H9 (cell line): Measurements from ENCODE around the gene ACAP2. TPM values are rescaled to one million over a fixed set of nuclear protein-coding genes. Genes with fewer than 3 reads are reported as not detected.

Source experiments
- DNase-seq: peaks from one replicate; pipeline ENCODE4 v3.0.0-alpha.2; 2017
- H2AFZ ChIP-seq: one replicate; pipeline ENCODE4 v1.6.1; 2013; ENCODE audit warnings: mild to moderate bottlenecking, low read length, control low read depth, moderate library complexity
- H2AK5ac ChIP-seq: 2 replicates; pipeline ENCODE4 v1.6.1; 2013; ENCODE audit warnings: low read length, control low read depth, mixed read lengths; ENCODE audit not compliant: insufficient read length
- H2BK120ac ChIP-seq: one replicate; pipeline ENCODE4 v1.6.1; 2013; ENCODE audit warnings: low read depth, mild to moderate bottlenecking, low read length, control low read depth, inconsistent platforms; ENCODE audit not compliant: poor library complexity, severe bottlenecking
- H2BK12ac ChIP-seq: 2 replicates; pipeline ENCODE4 v1.6.1; 2013; ENCODE audit warnings: low read length, control low read depth, mixed read lengths, low read depth; ENCODE audit not compliant: insufficient read length
- H2BK15ac ChIP-seq: 2 replicates; pipeline ENCODE4 v1.6.1; 2013; ENCODE audit warnings: low read depth, low read length, control low read depth
- H2BK20ac ChIP-seq: one replicate; pipeline ENCODE4 v1.6.1; 2013; ENCODE audit warnings: low read depth, mild to moderate bottlenecking, low read length, control low read depth, inconsistent platforms; ENCODE audit not compliant: poor library complexity, severe bottlenecking
- H2BK5ac ChIP-seq: 2 replicates; pipeline ENCODE4 v1.6.1; 2013; ENCODE audit warnings: low read length, control low read depth, mixed read lengths; ENCODE audit not compliant: insufficient read length
- H3K14ac ChIP-seq: 2 replicates; pipeline ENCODE4 v1.6.1; 2013; ENCODE audit warnings: low read length, control low read depth; ENCODE audit not compliant: insufficient read depth
- H3K18ac ChIP-seq: 2 replicates; pipeline ENCODE4 v1.6.1; 2013; ENCODE audit warnings: low read depth, mild to moderate bottlenecking, mixed read lengths, low read length, control low read depth; ENCODE audit not compliant: insufficient read length
- H3K23ac ChIP-seq: 2 replicates; pipeline ENCODE4 v1.6.1; 2013; ENCODE audit warnings: low read length, control low read depth, mixed read lengths, low read depth; ENCODE audit not compliant: insufficient read length
- H3K23me2 ChIP-seq: 2 replicates; pipeline ENCODE4 v1.6.1; 2013; ENCODE audit warnings: low read depth, mild to moderate bottlenecking, mixed read lengths, low read length, control low read depth; ENCODE audit not compliant: insufficient read length, poor library complexity, severe bottlenecking
- H3K27ac ChIP-seq: 2 replicates; pipeline ENCODE4 v1.5.1; 2013; ENCODE audit warnings: low read length, control low read depth, mixed read lengths, low read depth; ENCODE audit not compliant: insufficient read length
- H3K27me3 ChIP-seq: 2 replicates; pipeline ENCODE4 v1.6.1; 2013; ENCODE audit warnings: low read length, control low read depth, inconsistent platforms; ENCODE audit not compliant: insufficient read depth
- H3K4ac ChIP-seq: 2 replicates; pipeline ENCODE4 v1.6.1; 2013; ENCODE audit warnings: low read depth, mild to moderate bottlenecking, control low read depth, inconsistent platforms, low read length, moderate library complexity
- H3K4me1 ChIP-seq: 2 replicates; pipeline ENCODE4 v1.6.1; 2013; ENCODE audit warnings: low read length, control low read depth, inconsistent platforms; ENCODE audit not compliant: insufficient read depth
- H3K4me2 ChIP-seq: 2 replicates; pipeline ENCODE4 v1.6.1; 2013; ENCODE audit warnings: low read length, control low read depth, mixed read lengths; ENCODE audit not compliant: insufficient read length, insufficient read depth
- H3K56ac ChIP-seq: 2 replicates; pipeline ENCODE4 v1.6.1; 2013; ENCODE audit warnings: low read depth, mild to moderate bottlenecking, mixed read lengths, low read length, control low read depth; ENCODE audit not compliant: insufficient read length
- H3K79me1 ChIP-seq: 2 replicates; pipeline ENCODE4 v1.6.1; 2013; ENCODE audit warnings: low read depth, mild to moderate bottlenecking, moderate library complexity, low read length, control low read depth, inconsistent platforms; ENCODE audit not compliant: insufficient read depth, poor library complexity, severe bottlenecking
- H3K79me2 ChIP-seq: 2 replicates; pipeline ENCODE4 v1.6.1; 2013; ENCODE audit warnings: low read length, control low read depth, inconsistent platforms; ENCODE audit not compliant: insufficient read depth
- H3K9ac ChIP-seq: 2 replicates; pipeline ENCODE4 v1.6.1; 2013; ENCODE audit warnings: low read length, control low read depth, mixed read lengths; ENCODE audit not compliant: insufficient read length; ENCODE audit errors: extremely low read depth
- H3K9me3 ChIP-seq: one replicate; pipeline ENCODE4 v1.6.1; 2013; ENCODE audit warnings: low read depth, low read length, inconsistent platforms; ENCODE audit not compliant: control insufficient read depth
- H3T11ph ChIP-seq: one replicate; pipeline ENCODE4 v1.6.1; 2013; ENCODE audit warnings: mild to moderate bottlenecking, low read length, control low read depth, inconsistent platforms
- H4K20me1 ChIP-seq: one replicate; pipeline ENCODE4 v1.6.1; 2013; ENCODE audit not compliant: control insufficient read depth, insufficient read length, insufficient read depth
- H4K5ac ChIP-seq: 2 replicates; pipeline ENCODE4 v1.6.1; 2013; ENCODE audit warnings: low read depth, mild to moderate bottlenecking, mixed read lengths, low read length, control low read depth; ENCODE audit not compliant: insufficient read length
- H4K8ac ChIP-seq: replicated peaks from 2 replicates; pipeline ENCODE4 v1.6.1; 2013; ENCODE audit warnings: low read length, control low read depth, mixed read lengths, low read depth; ENCODE audit not compliant: insufficient read length
- H4K91ac ChIP-seq: 2 replicates; pipeline ENCODE4 v1.6.1; 2013; ENCODE audit warnings: low read depth, mild to moderate bottlenecking, moderate library complexity, mixed read lengths, low read length, control low read depth; ENCODE audit not compliant: insufficient read length
- H3K27ac Mint-ChIP-seq, 3 experiments: 2 replicates in 2 of 3; 3 replicates in 1 of 3; pipeline ENCODE4 v1.8.0; 2020 to 2021; ENCODE audit warnings: mixed read lengths in 3 of 3, mild to moderate bottlenecking in 1 of 3, moderate library complexity in 1 of 3
- H3K27me3 Mint-ChIP-seq: 2 replicates; pipeline ENCODE4 v1.8.0; 2021; ENCODE audit warnings: low read depth, mild to moderate bottlenecking, moderate library complexity, mixed read lengths
- H3K36me3 Mint-ChIP-seq, 3 experiments: 2 replicates in 2 of 3; 3 replicates in 1 of 3; pipeline ENCODE4 v1.8.0; 2020 to 2021; ENCODE audit warnings: low read depth in 3 of 3, mixed read lengths in 3 of 3; ENCODE audit not compliant: insufficient read depth in 1 of 3
- H3K4me1 Mint-ChIP-seq, 2 experiments: 2 replicates each; pipeline ENCODE4 v1.8.0; 2020; ENCODE audit warnings: mixed read lengths in 2 of 2
- H3K4me3 Mint-ChIP-seq, 2 experiments: 2 replicates in 1 of 2; 3 replicates in 1 of 2; pipeline ENCODE4 v1.8.0; 2020 to 2021; ENCODE audit warnings: mild to moderate bottlenecking in 2 of 2, mixed read lengths in 2 of 2, moderate library complexity in 1 of 2
- H3K9me3 Mint-ChIP-seq, 2 experiments: 2 replicates in 1 of 2; 3 replicates in 1 of 2; pipeline ENCODE4 v1.8.0; 2020; ENCODE audit warnings: mild to moderate bottlenecking in 2 of 2, mixed read lengths in 2 of 2, moderate library complexity in 1 of 2
- CTCF ChIP-seq: fragments of 200-600 bp; sonication (generic); conservative IDR thresholded peaks from 3 replicates; pipeline ENCODE4 v1.8.0; 2021; ENCODE audit warnings: antibody characterized with exemption, mild to moderate bottlenecking
- WGBS: extraction: QIAGEN DNeasy Blood & Tissue Kit; methylation state at CpG from one replicate; pipeline ENCODE4 v1.1.7; 2013; ENCODE audit warnings: missing lambda C conversion rate, low lambda C conversion rate, mixed read lengths; ENCODE audit not compliant: insufficient read length; ENCODE audit errors: extremely low coverage; 5-methylcytosine and 5-hydroxymethylcytosine counted together
- total RNA-seq: library from RNA; stranded (reverse); gene quantifications from 2 replicates; pipeline ENCODE4 v1.2.1, GENCODE V29; 2021

Gene ACAP2
- total RNA-seq, 1 experiment from 2014 or later = 30.8 TPM

GRCh38 chr3:195403244-195403643 lies 39.6 kb downstream of the ACAP2 start:
- Histone ChIP-seq H3K79me1 (peaks cover 3% of the 10 kb centered on the region), H2BK20ac (no peak overlapping the region), H3K4me1 (no peaks in the 10 kb centered on the region), H3K9ac (no peak overlapping the region), H4K8ac (no peak overlapping the region), H2BK15ac (no peak overlapping the region), H2AK5ac (no peak overlapping the region), H3K27me3 (no peaks in the 10 kb centered on the region), H3K14ac (no peak overlapping the region), H4K91ac (no peak overlapping the region), H3K23me2 (no peaks in the 10 kb centered on the region), H3K4me2 (no peak overlapping the region), H3K27ac (no peak overlapping the region), H2BK5ac (no peak overlapping the region), H4K20me1 (no peaks in the 10 kb centered on the region), H3K79me2 (peaks cover 2% of the 10 kb centered on the region; the same call in 1 of the 2 replicates), H4K5ac (no peak overlapping the region), H3T11ph (no peak overlapping the region), H3K56ac (no peak overlapping the region), H2AFZ (no peak overlapping the region), H3K18ac (no peak overlapping the region), H3K23ac (no peak overlapping the region), H3K9me3 (no peaks in the 10 kb centered on the region), H3K4ac (no peak overlapping the region), H2BK12ac (no peak overlapping the region), H2BK120ac (no peak overlapping the region)
- no peaks in the 10 kb centered on the region; a peak in 1 of 7 replicates for H3K36me3 Mint-ChIP-seq
- no peak overlapping the region for H3K27ac Mint-ChIP-seq
- H3K4me3 Mint-ChIP-seq = no peak overlapping the region
- TF ChIP-seq CTCF = no peak
- WGBS = no CpG with 5 or more reads among the region's 4 CpGs
- H3K9me3 Mint-ChIP-seq = no peaks in the 10 kb centered on the region
- peaks cover 8 to 12% of the 10 kb centered on the region in 2 experiments for H3K4me1 Mint-ChIP-seq
- DNase-seq = no peak
- no peaks in the 10 kb centered on the region for H3K27me3 Mint-ChIP-seq
